Activated T-cell treated with anti-CD3 and anti-CD28 coated beads for 4 hours (primary cell): Measurements from ENCODE around the gene SEC24D.

Source experiments
- DNase-seq: peaks from one replicate; pipeline ENCODE4 v3.0.0-alpha.2; 2020

Gene SEC24D

GRCh38 chr4:118684873-118685811 is 150.8 kb downstream of the SEC24D start, which contains the start of gene METTL14:
Gene METTL14, plus strand, starts transcription at chr4:118685392. Its CDS starts 143 bp downstream, at chr4:118685535.
- peak; percentile 77 for DNase-seq

- no peak for DNase-seq
Observed at GRCh38 chr4:118683513-118683912, 152.4 kb downstream of the SEC24D start.

DNA sequence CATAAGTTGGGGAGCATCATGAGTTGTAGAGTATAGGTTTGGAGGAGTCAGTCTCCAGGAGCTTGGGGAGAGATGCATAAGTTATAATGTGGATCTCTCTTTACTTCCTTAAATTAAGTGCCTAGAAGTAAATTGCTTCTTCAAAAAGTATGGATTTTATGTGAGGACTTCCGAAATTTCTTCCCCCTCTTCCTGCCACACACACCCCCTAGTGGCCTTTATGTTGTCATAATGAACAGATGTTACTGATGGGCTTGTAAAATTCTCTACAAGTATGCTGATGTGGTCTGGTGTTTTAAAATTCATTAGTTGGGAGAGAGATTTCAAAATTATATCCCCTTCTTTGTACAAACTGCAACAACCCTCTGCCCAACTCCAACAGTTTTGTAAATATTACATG is 153.0 kb downstream of the SEC24D start:
- DNase-seq = no peak

DNA sequence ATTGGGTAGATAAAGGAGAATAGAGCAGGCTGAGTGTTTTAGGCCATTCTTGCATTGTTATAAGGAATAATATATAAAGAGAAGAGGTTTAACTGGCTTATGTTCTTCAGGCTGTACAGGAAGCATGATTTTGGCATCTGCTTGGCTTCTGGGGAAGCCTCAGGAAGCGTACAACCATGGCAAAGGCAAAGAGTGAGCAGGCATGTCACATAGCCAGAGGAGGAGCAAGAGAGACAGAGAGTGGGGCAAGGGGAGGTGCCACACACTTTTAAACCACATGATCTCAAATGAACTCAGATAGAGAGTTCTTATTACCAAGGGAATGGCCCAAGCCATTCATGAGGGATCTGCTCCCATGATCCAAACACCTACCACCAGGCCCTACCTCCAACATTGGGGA is 155.1 kb downstream of the SEC24D start:
- no peak for DNase-seq

- no peak for DNase-seq
Observed at GRCh38 chr4:118676128-118676527, 159.8 kb downstream of the SEC24D start.
